GM12874 (cell line): ENCODE results near the gene TRIM4.

Source experiments
- TF ChIP-seq, protein P1 (sequence below): IDR thresholded peaks from 2 replicates; pipeline ENCODE4 v1.5.1; 2011; ENCODE audit warnings: low read depth, mild to moderate bottlenecking, control low read depth, low read length, moderate library complexity; ENCODE audit not compliant: insufficient read depth

The TRIM4 gene

GRCh38 chr7:99876933-99877332 is 42.4 kb downstream of the TRIM4 start, which contains the start of gene OR2AE1:
TSS of gene OR2AE1 (minus strand) at chr7:99877033. CDS start at chr7:99877033, 0 bp downstream.
- TF ChIP-seq, protein P1, sequence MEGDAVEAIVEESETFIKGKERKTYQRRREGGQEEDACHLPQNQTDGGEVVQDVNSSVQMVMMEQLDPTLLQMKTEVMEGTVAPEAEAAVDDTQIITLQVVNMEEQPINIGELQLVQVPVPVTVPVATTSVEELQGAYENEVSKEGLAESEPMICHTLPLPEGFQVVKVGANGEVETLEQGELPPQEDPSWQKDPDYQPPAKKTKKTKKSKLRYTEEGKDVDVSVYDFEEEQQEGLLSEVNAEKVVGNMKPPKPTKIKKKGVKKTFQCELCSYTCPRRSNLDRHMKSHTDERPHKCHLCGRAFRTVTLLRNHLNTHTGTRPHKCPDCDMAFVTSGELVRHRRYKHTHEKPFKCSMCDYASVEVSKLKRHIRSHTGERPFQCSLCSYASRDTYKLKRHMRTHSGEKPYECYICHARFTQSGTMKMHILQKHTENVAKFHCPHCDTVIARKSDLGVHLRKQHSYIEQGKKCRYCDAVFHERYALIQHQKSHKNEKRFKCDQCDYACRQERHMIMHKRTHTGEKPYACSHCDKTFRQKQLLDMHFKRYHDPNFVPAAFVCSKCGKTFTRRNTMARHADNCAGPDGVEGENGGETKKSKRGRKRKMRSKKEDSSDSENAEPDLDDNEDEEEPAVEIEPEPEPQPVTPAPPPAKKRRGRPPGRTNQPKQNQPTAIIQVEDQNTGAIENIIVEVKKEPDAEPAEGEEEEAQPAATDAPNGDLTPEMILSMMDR: no peak

DNA sequence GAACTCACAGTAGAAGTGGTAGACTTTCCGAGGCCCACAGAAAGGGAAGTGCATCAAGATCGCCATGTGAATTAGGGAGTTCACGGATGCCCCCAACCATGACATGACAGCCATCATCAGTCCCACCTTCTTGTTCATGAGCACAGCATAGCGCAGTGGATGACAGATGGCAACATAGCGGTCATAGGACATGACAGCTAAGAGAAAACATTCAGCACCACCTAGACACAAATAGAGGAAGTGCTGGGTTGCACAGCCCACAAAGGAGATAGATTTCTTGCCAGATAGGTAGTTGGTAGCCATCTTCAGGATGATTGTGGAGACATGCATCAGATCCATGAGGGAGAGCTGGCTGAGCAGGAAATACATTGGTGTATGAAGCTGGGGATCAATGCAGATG is 42.8 kb downstream of the TRIM4 start:
- TF ChIP-seq, protein P1: no peak

DNA sequence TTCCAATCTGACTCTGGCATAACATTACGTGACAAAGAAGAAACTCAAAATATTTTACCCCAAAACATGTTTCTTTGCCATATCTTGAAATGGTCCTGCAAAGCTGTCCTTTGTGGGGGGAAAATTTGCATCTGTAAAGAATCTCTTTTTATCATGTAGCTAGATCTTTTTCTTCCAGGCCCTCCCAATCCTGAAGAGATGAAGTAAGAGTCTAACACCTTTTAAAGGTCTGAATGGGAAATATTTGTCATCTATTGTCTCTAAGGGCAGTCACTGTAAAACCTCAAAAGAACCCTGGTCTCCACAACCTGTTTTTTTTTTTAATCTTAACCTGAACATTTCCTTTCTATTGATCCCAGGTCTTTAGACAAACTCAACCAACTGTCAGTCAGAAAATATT is 51.1 kb downstream of the TRIM4 start:
- TF ChIP-seq, protein P1: no peak

GRCh38 chr7:99863847-99864440 is 55.4 kb downstream of the TRIM4 start:
- TF ChIP-seq, protein P1: no peak

GRCh38 chr7:99860281-99861127 is 58.8 kb downstream of the TRIM4 start:
- TF ChIP-seq, protein P1: no peak

DNA sequence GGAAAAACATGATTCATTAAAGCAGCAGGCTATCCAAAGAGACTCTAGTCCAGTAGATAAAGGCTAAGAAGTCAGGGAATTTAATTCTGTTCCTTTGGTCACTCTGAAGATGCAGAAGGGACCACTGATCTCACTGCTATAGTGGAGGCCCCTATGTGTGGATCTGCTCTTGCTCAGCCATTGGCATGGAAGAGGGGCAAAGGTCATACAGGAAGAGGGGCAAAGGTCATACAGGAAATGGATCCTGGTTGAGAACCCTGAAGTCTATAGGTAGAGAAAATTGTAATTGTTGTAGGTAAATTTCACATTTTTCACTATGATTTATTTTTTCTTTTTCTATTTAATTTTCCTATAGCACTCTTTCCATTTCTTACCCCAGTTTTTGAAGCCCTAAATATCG is 64.1 kb downstream of the TRIM4 start:
- TF ChIP-seq, protein P1: no peak

- TF ChIP-seq, protein P1: no peak
Measured at GRCh38 chr7:99848420-99849216, 70.7 kb downstream of the TRIM4 start.
